OCI-LY7 (cell line): Measurements from ENCODE around the gene PNPLA6. TPM values are rescaled to one million over a fixed set of nuclear protein-coding genes. Genes with fewer than 3 reads are reported as not detected.

Experiments used
- BruUV-seq: library from RNA; stranded (reverse); fragments of 400-500 nt; replicated peaks from 2 replicates; lab custom pipeline; 2021; lab: Mats Ljungman, UMichigan
- CTCF ChIA-PET: fragments of 300-600 bp; sonication (Branson Sonifier 250); formaldehyde crosslinking; loops from one replicate; lab custom pipeline; 2022; ENCODE audit warnings: antibody characterized with exemption; ENCODE audit not compliant: unreplicated experiment; lab: Charles Lee
- POLR2A ChIA-PET: fragments of 300-600 bp; sonication (Branson Sonifier 250); formaldehyde crosslinking; loops from one replicate; lab custom pipeline; 2022; ENCODE audit warnings: antibody characterized with exemption; lab: Charles Lee
- DNase-seq: peaks from one replicate; pipeline ENCODE4 v3.0.0-alpha.2; 2015; ENCODE audit warnings: low spot score
- H2AFZ ChIP-seq: fragments of 200-600 bp; sonication (generic), shearing (Covaris generic); 2 replicates; pipeline ENCODE4 v1.6.1; 2014; ENCODE audit warnings: mild to moderate bottlenecking, antibody characterized with exemption, low read length, moderate library complexity
- H3K27ac ChIP-seq: fragments of 200-600 bp; sonication (generic); 2 replicates; pipeline ENCODE4 v1.5.1; 2014; ENCODE audit warnings: mixed run types, low read depth, mild to moderate bottlenecking, moderate library complexity, low read length, inconsistent platforms; ENCODE audit not compliant: poor library complexity, severe bottlenecking
- H3K36me3 ChIP-seq: fragments of 200-600 bp; sonication (generic); 2 replicates; pipeline ENCODE4 v1.6.1; 2014; ENCODE audit warnings: mild to moderate bottlenecking, antibody characterized with exemption, low read length, moderate library complexity, mixed read lengths; ENCODE audit not compliant: insufficient read depth
- H3K4me1 ChIP-seq: fragments of 200-600 bp; sonication (generic); 2 replicates; pipeline ENCODE4 v1.5.1; 2014; ENCODE audit warnings: mild to moderate bottlenecking, low read length; ENCODE audit not compliant: insufficient read depth, poor library complexity, severe bottlenecking
- H3K4me2 ChIP-seq: fragments of 200-600 bp; sonication (generic); 2 replicates; pipeline ENCODE4 v1.6.1; 2014; ENCODE audit warnings: mild to moderate bottlenecking, low read length
- H3K4me3 ChIP-seq: fragments of 200-600 bp; sonication (generic); 2 replicates; pipeline ENCODE4 v1.5.1; 2014; ENCODE audit warnings: mild to moderate bottlenecking, low read depth, low read length; ENCODE audit not compliant: poor library complexity, severe bottlenecking
- H3K79me2 ChIP-seq: fragments of 200-600 bp; sonication (generic); 2 replicates; pipeline ENCODE4 v1.6.1; 2016; ENCODE audit warnings: low read depth, mild to moderate bottlenecking, low read length, moderate library complexity, mixed read lengths; ENCODE audit not compliant: insufficient read depth
- H3K9me2 ChIP-seq: fragments of 200-600 bp; sonication (generic); 2 replicates; pipeline ENCODE4 v1.6.1; 2016; ENCODE audit warnings: mild to moderate bottlenecking, low read length, mixed read lengths; ENCODE audit not compliant: insufficient read depth
- H3K9me3 ChIP-seq: fragments of 200-600 bp; sonication (generic); 2 replicates; pipeline ENCODE4 v1.6.1; 2014; ENCODE audit warnings: mild to moderate bottlenecking, mixed run types, low read length, mixed read lengths
- H4K20me1 ChIP-seq: fragments of 200-600 bp; sonication (generic); 2 replicates; pipeline ENCODE4 v1.6.1; 2014; ENCODE audit warnings: mild to moderate bottlenecking, antibody characterized with exemption, low read length, moderate library complexity, mixed read lengths; ENCODE audit not compliant: insufficient read depth
- EZH2phosphoT487 ChIP-seq: fragments of 200-600 bp; sonication (generic); IDR thresholded peaks from 2 replicates; pipeline ENCODE4 v1.6.1; 2018; ENCODE audit warnings: low read depth, borderline replicate concordance, mild to moderate bottlenecking, mixed run types, antibody characterized with exemption, low read length, moderate library complexity, mixed read lengths
- intact Hi-C: fragments of 100-400 bp; cut with micrococcal nuclease; formaldehyde crosslinking; loops from one replicate; pipeline ENCODE4 v1.10.0; 2022; ENCODE audit not compliant: unreplicated experiment
- total RNA-seq, 2 experiments: library from RNA; depleted of rRNA in 1 of 2; stranded (reverse); fragments of >200 nt in 1 of 2; shearing (Covaris generic) in 1 of 2; gene quantifications; 2 replicates each; pipeline ENCODE4 v1.2.3, GENCODE V29; 2014 to 2022
- TF ChIP-seq, protein P1 (sequence below): fragments of 200-600 bp; sonication (generic); conservative IDR thresholded peaks from 2 replicates; pipeline ENCODE4 v1.5.1; 2014; ENCODE audit warnings: mild to moderate bottlenecking, antibody characterized with exemption, low read length, moderate library complexity, mixed read lengths

Gene PNPLA6
- total RNA-seq, 2 experiments from 2014 or later = 50.6 to 92.4 TPM

DNA sequence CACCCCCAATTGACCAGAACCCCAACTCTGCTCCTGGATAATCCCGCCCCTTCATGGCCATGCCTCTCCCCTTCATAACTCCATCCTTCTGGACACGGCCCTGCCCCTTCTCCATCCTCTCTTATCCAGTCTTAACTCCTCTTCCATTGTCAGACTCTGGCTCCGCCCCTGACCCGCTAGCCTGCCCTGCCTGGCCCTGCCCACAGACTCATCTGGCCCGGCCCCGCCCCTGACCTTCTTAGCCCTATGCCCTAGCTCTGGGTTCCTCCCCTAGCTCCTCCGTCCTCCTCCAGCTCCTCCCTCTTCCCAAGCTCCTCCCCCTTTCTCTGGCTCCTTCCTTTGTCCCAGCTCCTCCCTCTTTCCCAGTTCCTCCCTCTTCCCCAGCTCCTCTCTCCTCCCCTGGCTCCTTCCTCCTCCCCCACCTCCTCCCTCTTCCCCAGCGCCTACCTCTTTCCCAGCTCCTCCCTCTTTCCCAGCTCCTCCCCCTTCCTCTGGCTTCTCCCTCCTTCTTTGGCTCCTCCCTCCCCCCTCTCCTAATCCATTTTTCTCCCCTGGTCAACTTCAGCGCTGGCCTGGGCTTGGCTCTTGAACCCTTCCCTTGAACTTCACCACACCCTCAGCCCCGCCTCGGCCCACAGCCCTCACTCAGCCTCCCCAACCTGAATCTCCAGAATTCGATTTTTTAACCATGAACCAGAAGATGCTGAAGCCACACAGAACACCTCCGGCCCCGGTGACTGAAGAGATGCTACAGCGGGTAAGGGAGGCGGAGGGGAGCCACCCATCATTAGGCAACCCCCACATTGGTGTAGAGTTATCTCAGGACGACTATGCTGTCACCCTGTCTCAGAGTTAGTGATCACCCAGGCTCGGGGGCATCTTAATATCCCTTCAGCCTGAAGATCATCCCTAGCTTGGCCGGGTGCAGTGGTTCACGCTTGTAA, 28.9 kb upstream of the PNPLA6 start:
- Histone ChIP-seq H3K4me1 (peaks cover 13% of the 10 kb centered on the region), H3K27ac (no peak overlapping the region), H3K9me2 (no peaks in the 10 kb centered on the region), H3K36me3 (no peaks in the 10 kb centered on the region), H3K9me3 (no peaks in the 10 kb centered on the region), H3K4me2 (peak overlapping the region; percentile 71), H4K20me1 (no peaks in the 10 kb centered on the region), H3K4me3 (peak overlapping the region; percentile 50), H2AFZ (peak overlapping the region; percentile 39; the same call in 1 of the 2 replicates), H3K79me2 (no peaks in the 10 kb centered on the region)
- DNase-seq = peak; percentile 81
- ChIA-PET CTCF (no interaction called here), POLR2A (interaction anchor here (0.6 to 0.7 kb wide), 2 partner anchors 9 to 116 kb away, joined by 3 to 4 read pairs; no protein-coding TSS in a partner anchor)
- no peak for TF ChIP-seq EZH2phosphoT487
- TF ChIP-seq, protein P1, sequence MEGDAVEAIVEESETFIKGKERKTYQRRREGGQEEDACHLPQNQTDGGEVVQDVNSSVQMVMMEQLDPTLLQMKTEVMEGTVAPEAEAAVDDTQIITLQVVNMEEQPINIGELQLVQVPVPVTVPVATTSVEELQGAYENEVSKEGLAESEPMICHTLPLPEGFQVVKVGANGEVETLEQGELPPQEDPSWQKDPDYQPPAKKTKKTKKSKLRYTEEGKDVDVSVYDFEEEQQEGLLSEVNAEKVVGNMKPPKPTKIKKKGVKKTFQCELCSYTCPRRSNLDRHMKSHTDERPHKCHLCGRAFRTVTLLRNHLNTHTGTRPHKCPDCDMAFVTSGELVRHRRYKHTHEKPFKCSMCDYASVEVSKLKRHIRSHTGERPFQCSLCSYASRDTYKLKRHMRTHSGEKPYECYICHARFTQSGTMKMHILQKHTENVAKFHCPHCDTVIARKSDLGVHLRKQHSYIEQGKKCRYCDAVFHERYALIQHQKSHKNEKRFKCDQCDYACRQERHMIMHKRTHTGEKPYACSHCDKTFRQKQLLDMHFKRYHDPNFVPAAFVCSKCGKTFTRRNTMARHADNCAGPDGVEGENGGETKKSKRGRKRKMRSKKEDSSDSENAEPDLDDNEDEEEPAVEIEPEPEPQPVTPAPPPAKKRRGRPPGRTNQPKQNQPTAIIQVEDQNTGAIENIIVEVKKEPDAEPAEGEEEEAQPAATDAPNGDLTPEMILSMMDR = no peak
- no TSS peak for BruUV-seq
- intact Hi-C loops = no loop called here

DNA sequence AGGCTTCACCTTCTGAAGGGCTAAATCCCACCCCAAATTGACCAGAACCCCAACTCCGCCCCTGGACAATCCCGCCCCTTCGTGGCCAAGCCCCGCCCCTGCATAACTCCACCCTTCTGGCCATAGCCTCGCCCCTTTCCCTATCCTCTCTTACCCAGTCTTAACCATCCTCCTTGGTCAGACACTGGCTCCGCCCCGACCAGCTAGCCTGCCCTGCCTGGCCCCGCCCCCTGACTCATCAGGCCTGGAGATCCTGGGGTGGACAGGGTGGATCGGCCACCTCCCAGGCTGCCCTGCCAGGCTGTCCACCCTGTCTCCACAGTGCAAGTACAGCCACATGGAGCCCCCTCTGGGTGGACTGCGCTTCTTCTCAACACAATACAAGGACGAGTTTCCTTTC, 27.6 kb upstream of the PNPLA6 start:
- ChIA-PET CTCF (no interaction called here), POLR2A (no interaction called here)
- Histone ChIP-seq H3K4me1 (peaks cover 13% of the 10 kb centered on the region), H3K79me2 (no peaks in the 10 kb centered on the region), H3K9me2 (no peaks in the 10 kb centered on the region), H3K4me3 (no peak overlapping the region), H3K27ac (no peak overlapping the region), H4K20me1 (no peaks in the 10 kb centered on the region), H3K9me3 (no peaks in the 10 kb centered on the region), H3K4me2 (no peak overlapping the region), H3K36me3 (no peaks in the 10 kb centered on the region), H2AFZ (no peak overlapping the region)
- intact Hi-C loops = no loop called here
- peak; percentile 42 for DNase-seq
- no TSS peak for BruUV-seq
- TF ChIP-seq, protein P1 = no peak
- TF ChIP-seq EZH2phosphoT487 = no peak

DNA sequence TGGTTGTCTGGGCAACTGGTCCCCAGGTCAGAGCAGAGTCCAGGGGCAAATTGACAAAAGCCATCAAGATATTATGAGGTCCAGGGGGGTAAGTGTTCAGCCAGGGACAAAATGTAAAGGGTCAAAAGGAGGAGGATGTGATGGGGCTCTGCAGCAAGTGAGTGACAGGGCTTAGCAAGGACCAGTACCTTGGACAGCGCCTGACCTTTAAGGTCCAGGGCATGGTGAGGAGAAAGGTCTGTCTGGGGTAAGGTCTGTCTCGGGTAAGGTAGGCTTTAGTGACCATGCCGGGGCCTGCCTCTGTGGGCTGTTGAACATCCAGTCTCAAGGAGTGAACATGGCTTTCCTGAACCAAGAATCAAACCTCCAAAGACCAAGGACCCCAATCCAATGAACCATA, 25.9 kb upstream of the PNPLA6 start:
- H4K20me1 ChIP-seq = no peaks in the 10 kb centered on the region
- H3K36me3 ChIP-seq = no peaks in the 10 kb centered on the region
- H3K9me3 ChIP-seq = no peaks in the 10 kb centered on the region
- no peak overlapping the region for H3K4me3 ChIP-seq
- H3K4me2 ChIP-seq = no peak overlapping the region
- ChIA-PET POLR2A (no interaction called here), CTCF (no interaction called here)
- TF ChIP-seq, protein P1 = no peak
- no peak for TF ChIP-seq EZH2phosphoT487
- H3K9me2 ChIP-seq = no peaks in the 10 kb centered on the region
- intact Hi-C loops = no loop called here
- peaks cover 13% of the 10 kb centered on the region for H3K4me1 ChIP-seq
- no peak overlapping the region for H3K27ac ChIP-seq
- no TSS peak for BruUV-seq
- H3K79me2 ChIP-seq = no peaks in the 10 kb centered on the region
- DNase-seq = no peak
- H2AFZ ChIP-seq = no peak overlapping the region
